Measurements from ENCODE around the gene ENTPD3. TPM values are rescaled to one million over a fixed set of nuclear protein-coding genes. Genes with fewer than 3 reads are reported as not detected.

Gene ENTPD3
- total and polyA plus RNA-seq, 2 donors (not counting 1 experiment from before 2014, with no cell fraction given) = not detected

DNA sequence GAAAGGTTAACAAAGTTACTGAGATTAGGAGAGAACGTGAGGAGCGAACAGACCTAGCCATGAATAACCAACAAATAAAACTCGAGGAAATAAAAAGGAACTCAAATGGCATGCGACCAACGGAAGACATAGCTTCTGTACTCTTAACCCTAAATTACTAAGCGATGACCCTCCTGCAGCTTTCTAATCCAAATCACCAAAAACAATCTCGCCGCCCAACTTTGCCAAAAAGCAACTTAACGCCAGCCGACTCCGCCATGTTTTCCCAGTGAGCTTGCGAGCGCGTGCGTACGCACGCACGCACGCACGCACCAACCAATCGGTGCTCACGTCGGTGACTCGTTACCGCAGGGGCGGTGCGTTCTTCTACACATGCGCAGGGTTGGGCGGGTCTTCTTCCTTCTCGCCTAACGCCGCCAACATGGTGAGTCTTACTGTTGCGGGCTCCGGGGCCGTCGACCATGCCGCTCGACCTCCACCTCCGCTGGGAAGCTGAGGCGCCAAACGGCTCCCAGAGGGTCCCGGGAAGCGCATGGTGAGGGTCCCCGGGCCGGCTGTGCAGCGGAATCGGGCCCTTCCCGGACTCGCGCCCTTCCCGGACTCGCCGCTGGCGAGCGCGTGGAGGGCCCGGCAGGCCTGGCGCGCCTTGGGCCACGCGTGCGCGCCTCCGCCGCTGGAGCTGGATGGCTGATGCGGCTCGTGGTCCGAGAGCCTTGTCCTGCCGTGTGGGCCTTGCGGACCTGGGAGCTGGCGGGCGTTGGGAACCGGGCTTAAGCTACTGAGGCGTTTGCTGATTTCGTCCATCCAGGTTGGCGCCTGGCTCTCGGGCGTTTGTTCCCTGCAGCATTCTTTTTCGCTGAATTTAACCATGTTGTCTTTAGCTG, 70.2 kb downstream of the ENTPD3 start, which contains the start of gene RPL14:
TSS of gene RPL14 (plus strand) at position 400 of the 884 bp plus-strand sequence. CDS start at position 533, 133 bp downstream.
- Mint-ChIP-seq H3K4me3 (peak within 1 kb of the TSS; percentile 94), H3K27me3 (no peaks in the 10 kb centered on the region), H3K9me3 (ENCODE audit: insufficient read depth) (no peaks in the 10 kb centered on the region), H3K4me1 (peaks cover 45% of the 10 kb centered on the region), H3K27ac (peak within 1 kb of the TSS; percentile 96)
- peaks cover 5 to 36% of the 10 kb centered on the region in 2 experiments for H3K36me3 ChIP-seq (replicated peaks in 1 of 2; ENCODE audit: control extremely low read depth in 1 of 2, control insufficient read depth in 1 of 2, extremely low read depth in 1 of 2, insufficient read depth in 2 of 2, low read length in 1 of 2)
- H3K9ac ChIP-seq (ENCODE audit: low read length) = peak within 1 kb of the TSS; percentile 69
- intact Hi-C loops (cut with micrococcal nuclease) = loop anchor here (1.0 to 10.0 kb wide), 3 partner anchors 67 to 738 kb away; partner anchors contain the start of genes CTNNB1, EIF1B and ZNF621
- H3K27me3 ChIP-seq (replicated peaks in 1 of 4; ENCODE audit: control extremely low read depth in 1 of 4, control insufficient read depth in 3 of 4, insufficient read depth in 4 of 4, low read length in 3 of 4) = no peaks in the 10 kb centered on the region
- ChIA-PET POLR2A (interaction anchor here (0.7 to 1.5 kb wide), 3 partner anchors 20 to 148 kb away, joined by 6 to 9 read pairs (median 6); partner anchors contain the start of genes ZNF619 and ZNF620), CTCF (interaction anchor here (1.3 to 1.6 kb wide), 2 partner anchors 14 to 68 kb away, joined by 4 to 5 read pairs; partner anchors contain the start of gene ZNF621)
- H3K9me3 ChIP-seq (ENCODE audit: control extremely low read depth in 1 of 3, control insufficient read depth in 2 of 3, insufficient read depth in 1 of 3, low read length in 2 of 3) = peaks cover 0 to 5% (median 0%) of the 10 kb centered on the region in 3 donors
- TF ChIP-seq EZH2 (IDR thresholded peaks at IDR 0.05; ENCODE audit: borderline replicate concordance, insufficient read depth, low read depth, low read length, poor library complexity, severe bottlenecking) (no peak), CTCF (IDR thresholded peaks at IDR 0.05) (no peak)
- H3K4me2 ChIP-seq (replicated peaks; ENCODE audit: low read depth, low read length, poor library complexity, severe bottlenecking) = peak within 1 kb of the TSS; percentile 88
- WGBS (ENCODE audit: insufficient coverage) = under 1% methylated on average over 79 of the region's 79 CpGs
- peak within 1 kb of the TSS; percentile 68 to 95 (median 82) for H3K4me3 ChIP-seq (ENCODE audit: control extremely low read depth in 1 of 5, extremely low read depth in 1 of 5, insufficient read depth in 1 of 5, low read depth in 2 of 5, low read length in 4 of 5)
- H3K4me1 ChIP-seq (ENCODE audit: control insufficient read depth in 2 of 2, insufficient read depth in 2 of 2, low read length in 2 of 2) = peaks cover 29 to 35% of the 10 kb centered on the region in 2 donors
- DNase-seq = peak; percentile 96
- H2AFZ ChIP-seq (ENCODE audit: insufficient read depth, low read depth, low read length, poor library complexity, severe bottlenecking) = peak within 1 kb of the TSS; percentile 76
- peak within 1 kb of the TSS; percentile 84 to 88 for H3K27ac ChIP-seq (ENCODE audit: low read length in 2 of 2)
- peak; percentile 69 for ATAC-seq (ENCODE audit: low read depth)
- H4K20me1 ChIP-seq (ENCODE audit: control insufficient read depth, insufficient read depth, low read length, poor library complexity, severe bottlenecking) = peaks cover 32% of the 10 kb centered on the region
- H3K79me2 ChIP-seq (ENCODE audit: control insufficient read depth, insufficient read depth, low read length) = peaks cover 29% of the 10 kb centered on the region
